Stomach (tissue), 4 donors: ENCODE data around the gene MIF4GD.

Experiments
- CTCF ChIP-seq, 7 experiments: fragments of 450-650 bp in 4 of 7; fragments of 200-600 bp in 3 of 7; sonication (generic) in 3 of 7; IDR thresholded peaks; one replicate each; pipeline ENCODE4 v1.5.1; 2016 to 2019; ENCODE audit warnings: antibody characterized with exemption in 7 of 7, control low read depth in 2 of 7, mild to moderate bottlenecking in 1 of 7
- POLR2AphosphoS5 ChIP-seq, 3 donors: sonication (generic); formaldehyde crosslinking; IDR thresholded peaks; one replicate each; pipeline ENCODE4 v1.6.1; 2016; ENCODE audit warnings: antibody characterized with exemption in 3 of 3

- peak in 1 of 3 donors; percentile 60 for TF ChIP-seq POLR2AphosphoS5 (IDR thresholded peaks at IDR 0.05)
- peak in 4 of 7 experiments; percentile 51 to 97 (median 82) for TF ChIP-seq CTCF (IDR thresholded peaks at IDR 0.05)
These were observed 363 bp upstream of the MIF4GD start for GRCh38 chr17:75271233-75271954.
